ENCODE data around the gene TYW5.

Gene TYW5

GRCh38 chr2:199966976-199967375 lies 11.7 kb upstream of the TYW5 start:
- H3K9me3 ChIP-seq (ENCODE audit: low read depth, low read length) = no peaks in the 10 kb centered on the region
- no peak overlapping the region for H3K9ac ChIP-seq (ENCODE audit: insufficient read length)
- no peak overlapping the region for H3K4me3 ChIP-seq
- peaks cover 49% of the 10 kb centered on the region for H3K36me3 ChIP-seq (ENCODE audit: insufficient read depth, low read length)
- no peak overlapping the region for H3K27ac ChIP-seq
- DNase-seq (ENCODE audit: low read depth, low spot score) = no peak
- no peak for TF ChIP-seq EZH2 (IDR thresholded peaks at IDR 0.05)
- TF ChIP-seq FOXP2 (optimal IDR thresholded peaks at IDR 0.05; ENCODE audit: control extremely low read depth, extremely low read length, insufficient read depth) = no peak
- TF ChIP-seq POLR2AphosphoS5 (IDR thresholded peaks at IDR 0.05; ENCODE audit: borderline replicate concordance, low read depth, low read length) = no peak

- Histone ChIP-seq H3K27ac (no peak overlapping the region), H3K9ac (ENCODE audit: insufficient read length) (no peak overlapping the region), H3K9me3 (ENCODE audit: low read depth, low read length) (no peaks in the 10 kb centered on the region), H3K36me3 (ENCODE audit: insufficient read depth, low read length) (peaks cover 54% of the 10 kb centered on the region), H3K4me3 (no peak overlapping the region)
- no peak for DNase-seq (ENCODE audit: low read depth, low spot score)
- TF ChIP-seq FOXP2 (optimal IDR thresholded peaks at IDR 0.05; ENCODE audit: control extremely low read depth, extremely low read length, insufficient read depth) = no peak
- no peak for TF ChIP-seq EZH2 (IDR thresholded peaks at IDR 0.05)
- no peak for TF ChIP-seq POLR2AphosphoS5 (IDR thresholded peaks at IDR 0.05; ENCODE audit: borderline replicate concordance, low read depth, low read length)
These were observed 11.1 kb upstream of the TYW5 start for GRCh38 chr2:199966405-199966804.

GRCh38 chr2:199962203-199962602 lies 6.9 kb upstream of the TYW5 start:
- DNase-seq (ENCODE audit: low read depth, low spot score) = no peak
- no peak overlapping the region for H3K4me3 ChIP-seq
- no peaks in the 10 kb centered on the region for H3K9me3 ChIP-seq (ENCODE audit: low read depth, low read length)
- TF ChIP-seq EZH2 (IDR thresholded peaks at IDR 0.05) (no peak), POLR2AphosphoS5 (IDR thresholded peaks at IDR 0.05; ENCODE audit: borderline replicate concordance, low read depth, low read length) (no peak), FOXP2 (optimal IDR thresholded peaks at IDR 0.05; ENCODE audit: control extremely low read depth, extremely low read length, insufficient read depth) (no peak)
- H3K9ac ChIP-seq (ENCODE audit: insufficient read length) = no peak overlapping the region
- H3K36me3 ChIP-seq (ENCODE audit: insufficient read depth, low read length) = peaks cover 79% of the 10 kb centered on the region
- H3K27ac ChIP-seq = no peak overlapping the region

- no peak overlapping the region for H3K27ac ChIP-seq
- peaks cover 48% of the 10 kb centered on the region for H3K36me3 ChIP-seq (ENCODE audit: insufficient read depth, low read length)
- TF ChIP-seq POLR2AphosphoS5 (IDR thresholded peaks at IDR 0.05; ENCODE audit: borderline replicate concordance, low read depth, low read length) (no peak), FOXP2 (optimal IDR thresholded peaks at IDR 0.05; ENCODE audit: control extremely low read depth, extremely low read length, insufficient read depth) (no peak), EZH2 (IDR thresholded peaks at IDR 0.05) (no peak)
- DNase-seq (ENCODE audit: low read depth, low spot score) = no peak
- no peak overlapping the region for H3K4me3 ChIP-seq
- no peak overlapping the region for H3K9ac ChIP-seq (ENCODE audit: insufficient read length)
- H3K9me3 ChIP-seq (ENCODE audit: low read depth, low read length) = no peaks in the 10 kb centered on the region
These were observed 2.7 kb upstream of the TYW5 start for GRCh38 chr2:199958014-199958413.

GRCh38 chr2:199956062-199956380 lies 730 bp upstream of the TYW5 start:
- no peaks in the 10 kb centered on the region for H3K9me3 ChIP-seq (ENCODE audit: low read depth, low read length)
- TF ChIP-seq POLR2AphosphoS5 (IDR thresholded peaks at IDR 0.05; ENCODE audit: borderline replicate concordance, low read depth, low read length) = no peak
- TF ChIP-seq EZH2 (IDR thresholded peaks at IDR 0.05) = no peak
- no peak for TF ChIP-seq FOXP2 (optimal IDR thresholded peaks at IDR 0.05; ENCODE audit: control extremely low read depth, extremely low read length, insufficient read depth)
- peaks cover 30% of the 10 kb centered on the region for H3K36me3 ChIP-seq (ENCODE audit: insufficient read depth, low read length)
- DNase-seq (ENCODE audit: low read depth, low spot score) = no peak
- H3K4me3 ChIP-seq = peak overlapping the region; percentile 95
- H3K9ac ChIP-seq (ENCODE audit: insufficient read length) = peak overlapping the region; percentile 91
- no peak overlapping the region; the same call in 1 of the 2 replicates for H3K27ac ChIP-seq

- TF ChIP-seq POLR2AphosphoS5 (IDR thresholded peaks at IDR 0.05; ENCODE audit: borderline replicate concordance, low read depth, low read length) (no peak), EZH2 (IDR thresholded peaks at IDR 0.05) (no peak), FOXP2 (optimal IDR thresholded peaks at IDR 0.05; ENCODE audit: control extremely low read depth, extremely low read length, insufficient read depth) (no peak)
- no peak for DNase-seq (ENCODE audit: low read depth, low spot score)
These were observed 318 bp downstream of the TYW5 start for GRCh38 chr2:199955007-199955338.

GRCh38 chr2:199951023-199951422 lies 4.3 kb downstream of the TYW5 start:
- Histone ChIP-seq H3K9ac (ENCODE audit: insufficient read length) (no peak overlapping the region), H3K4me3 (no peak overlapping the region), H3K36me3 (ENCODE audit: insufficient read depth, low read length) (peaks cover 21% of the 10 kb centered on the region), H3K27ac (no peak overlapping the region), H3K9me3 (ENCODE audit: low read depth, low read length) (no peaks in the 10 kb centered on the region)
- DNase-seq (ENCODE audit: low read depth, low spot score) = no peak
- TF ChIP-seq POLR2AphosphoS5 (IDR thresholded peaks at IDR 0.05; ENCODE audit: borderline replicate concordance, low read depth, low read length) = no peak
- TF ChIP-seq EZH2 (IDR thresholded peaks at IDR 0.05) = no peak
- TF ChIP-seq FOXP2 (optimal IDR thresholded peaks at IDR 0.05; ENCODE audit: control extremely low read depth, extremely low read length, insufficient read depth) = no peak

More at GRCh38 chr2:199955007-199955338, 318 bp downstream of the TYW5 start:
- peak overlapping the region; percentile 91 for H3K9ac ChIP-seq (ENCODE audit: insufficient read length)
- H3K4me3 ChIP-seq = peak overlapping the region; percentile 95
- peaks cover 26% of the 10 kb centered on the region for H3K36me3 ChIP-seq (ENCODE audit: insufficient read depth, low read length)
- H3K27ac ChIP-seq = peak overlapping the region; percentile 79; the same call in 1 of the 2 replicates
- H3K9me3 ChIP-seq (ENCODE audit: low read depth, low read length) = no peaks in the 10 kb centered on the region

- H3K4me3 ChIP-seq = no peak overlapping the region
- H3K36me3 ChIP-seq (ENCODE audit: insufficient read depth, low read length) = peaks cover 26% of the 10 kb centered on the region
These were observed 4.9 kb downstream of the TYW5 start for GRCh38 chr2:199950396-199950795.

GRCh38 chr2:199946836-199947235 lies 8.5 kb downstream of the TYW5 start:
- Histone ChIP-seq H3K9me3 (ENCODE audit: low read depth, low read length) (no peaks in the 10 kb centered on the region), H3K9ac (ENCODE audit: insufficient read length) (no peak overlapping the region), H3K27ac (no peak overlapping the region), H3K4me3 (no peak overlapping the region), H3K36me3 (ENCODE audit: insufficient read depth, low read length) (peaks cover 42% of the 10 kb centered on the region)
- TF ChIP-seq FOXP2 (optimal IDR thresholded peaks at IDR 0.05; ENCODE audit: control extremely low read depth, extremely low read length, insufficient read depth) (no peak), POLR2AphosphoS5 (IDR thresholded peaks at IDR 0.05; ENCODE audit: borderline replicate concordance, low read depth, low read length) (no peak), EZH2 (IDR thresholded peaks at IDR 0.05) (no peak)
- no peak for DNase-seq (ENCODE audit: low read depth, low spot score)

More at GRCh38 chr2:199950396-199950795, 4.9 kb downstream of the TYW5 start:
- no peak for DNase-seq (ENCODE audit: low read depth, low spot score)
- TF ChIP-seq FOXP2 (optimal IDR thresholded peaks at IDR 0.05; ENCODE audit: control extremely low read depth, extremely low read length, insufficient read depth) (no peak), EZH2 (IDR thresholded peaks at IDR 0.05) (no peak), POLR2AphosphoS5 (IDR thresholded peaks at IDR 0.05; ENCODE audit: borderline replicate concordance, low read depth, low read length) (no peak)
- Histone ChIP-seq H3K27ac (no peak overlapping the region), H3K9ac (ENCODE audit: insufficient read length) (no peak overlapping the region), H3K9me3 (ENCODE audit: low read depth, low read length) (no peaks in the 10 kb centered on the region)

Measured in SK-N-MC (cell line).